ENCODE results near the gene GOPC. TPM values are rescaled to one million over a fixed set of nuclear protein-coding genes. Genes with fewer than 3 reads are reported as not detected.

Gene GOPC
- total and polyA plus RNA-seq, 2 experiments from 2014 or later = 15.5 to 26.4 TPM

GRCh38 chr6:117512056-117512828 lies 90.1 kb downstream of the GOPC start:
- Histone ChIP-seq H3K36me3 (ENCODE audit: insufficient read depth) (no peaks in the 10 kb centered on the region), H3K4me2 (no peak overlapping the region), H3K27ac (ENCODE audit: low read depth) (no peak overlapping the region), H4K20me1 (replicated peaks; ENCODE audit: insufficient read depth) (no peaks in the 10 kb centered on the region), H2AFZ (no peak overlapping the region), H3K79me2 (replicated peaks; ENCODE audit: insufficient read depth) (no peaks in the 10 kb centered on the region), H3F3A (replicated peaks; ENCODE audit: low read depth) (no peaks in the 10 kb centered on the region), H3K9me2 (ENCODE audit: insufficient read depth) (0 out of 2 replicates have a peak, but pooled peaks cover 3% of the 10 kb centered on the region), H3K27me3 (ENCODE audit: insufficient read depth) (no peaks in the 10 kb centered on the region), H3K4me3 (no peak overlapping the region), H3K4me1 (ENCODE audit: insufficient read depth) (0 out of 2 replicates have a peak, but pooled peaks cover 6% of the 10 kb centered on the region)
- no peak for ATAC-seq
- H3K9me3 Mint-ChIP-seq = no peaks in the 10 kb centered on the region
- no peaks in the 10 kb centered on the region for H3K27me3 Mint-ChIP-seq (ENCODE audit: insufficient read depth, low read depth, poor library complexity)
- H3K4me3 Mint-ChIP-seq = no peak overlapping the region
- no peaks in the 10 kb centered on the region; the same call in 2 of the 3 replicates for H3K36me3 Mint-ChIP-seq (ENCODE audit: low read depth)
- peaks cover 5% of the 10 kb centered on the region; the same call in 2 of the 3 replicates for H3K4me1 Mint-ChIP-seq
- H3K27ac Mint-ChIP-seq = no peak overlapping the region
- TF ChIP-seq EZH2phosphoT487 (IDR thresholded peaks at IDR 0.05; ENCODE audit: unreplicated experiment) (no peak), STAT1 (IDR thresholded peaks at IDR 0.05; ENCODE audit: unreplicated experiment) (no peak), ZNF462 (CRISPR knock-in tag; IDR thresholded peaks at IDR 0.05) (no peak), EZH2 (IDR thresholded peaks at IDR 0.05; ENCODE audit: low read depth, unreplicated experiment) (no peak), JUNB (IDR thresholded peaks at IDR 0.05; ENCODE audit: unreplicated experiment) (no peak), ZNF114 (CRISPR knock-in tag; IDR thresholded peaks at IDR 0.05) (no peak), CTCF (conservative IDR thresholded peaks at IDR 0.05; ENCODE audit: low read depth in 2 of 2) (no peak), CREB1 (CRISPR knock-in tag; IDR thresholded peaks at IDR 0.05; ENCODE audit: low read depth) (no peak), POLR2AphosphoS5 (IDR thresholded peaks at IDR 0.05; ENCODE audit: low read depth) (no peak), ETS1 (IDR thresholded peaks at IDR 0.05) (no peak), NANOG (IDR thresholded peaks at IDR 0.05; ENCODE audit: borderline replicate concordance) (no peak), ZNF331 (CRISPR knock-in tag; IDR thresholded peaks at IDR 0.05; ENCODE audit: low read depth) (no peak)
- TF ChIP-seq, protein P1, sequence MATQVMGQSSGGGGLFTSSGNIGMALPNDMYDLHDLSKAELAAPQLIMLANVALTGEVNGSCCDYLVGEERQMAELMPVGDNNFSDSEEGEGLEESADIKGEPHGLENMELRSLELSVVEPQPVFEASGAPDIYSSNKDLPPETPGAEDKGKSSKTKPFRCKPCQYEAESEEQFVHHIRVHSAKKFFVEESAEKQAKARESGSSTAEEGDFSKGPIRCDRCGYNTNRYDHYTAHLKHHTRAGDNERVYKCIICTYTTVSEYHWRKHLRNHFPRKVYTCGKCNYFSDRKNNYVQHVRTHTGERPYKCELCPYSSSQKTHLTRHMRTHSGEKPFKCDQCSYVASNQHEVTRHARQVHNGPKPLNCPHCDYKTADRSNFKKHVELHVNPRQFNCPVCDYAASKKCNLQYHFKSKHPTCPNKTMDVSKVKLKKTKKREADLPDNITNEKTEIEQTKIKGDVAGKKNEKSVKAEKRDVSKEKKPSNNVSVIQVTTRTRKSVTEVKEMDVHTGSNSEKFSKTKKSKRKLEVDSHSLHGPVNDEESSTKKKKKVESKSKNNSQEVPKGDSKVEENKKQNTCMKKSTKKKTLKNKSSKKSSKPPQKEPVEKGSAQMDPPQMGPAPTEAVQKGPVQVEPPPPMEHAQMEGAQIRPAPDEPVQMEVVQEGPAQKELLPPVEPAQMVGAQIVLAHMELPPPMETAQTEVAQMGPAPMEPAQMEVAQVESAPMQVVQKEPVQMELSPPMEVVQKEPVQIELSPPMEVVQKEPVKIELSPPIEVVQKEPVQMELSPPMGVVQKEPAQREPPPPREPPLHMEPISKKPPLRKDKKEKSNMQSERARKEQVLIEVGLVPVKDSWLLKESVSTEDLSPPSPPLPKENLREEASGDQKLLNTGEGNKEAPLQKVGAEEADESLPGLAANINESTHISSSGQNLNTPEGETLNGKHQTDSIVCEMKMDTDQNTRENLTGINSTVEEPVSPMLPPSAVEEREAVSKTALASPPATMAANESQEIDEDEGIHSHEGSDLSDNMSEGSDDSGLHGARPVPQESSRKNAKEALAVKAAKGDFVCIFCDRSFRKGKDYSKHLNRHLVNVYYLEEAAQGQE (IDR thresholded peaks at IDR 0.05; ENCODE audit: unreplicated experiment) = no peak
- DNase-seq (ENCODE audit: low spot score) = no peak
